ENCODE data around the gene TCF21. TPM values are rescaled to one million over a fixed set of nuclear protein-coding genes. Genes with fewer than 3 reads are reported as not detected.

Gene TCF21
- total RNA-seq, 2 experiments from 2014 or later, result not detected

DNA sequence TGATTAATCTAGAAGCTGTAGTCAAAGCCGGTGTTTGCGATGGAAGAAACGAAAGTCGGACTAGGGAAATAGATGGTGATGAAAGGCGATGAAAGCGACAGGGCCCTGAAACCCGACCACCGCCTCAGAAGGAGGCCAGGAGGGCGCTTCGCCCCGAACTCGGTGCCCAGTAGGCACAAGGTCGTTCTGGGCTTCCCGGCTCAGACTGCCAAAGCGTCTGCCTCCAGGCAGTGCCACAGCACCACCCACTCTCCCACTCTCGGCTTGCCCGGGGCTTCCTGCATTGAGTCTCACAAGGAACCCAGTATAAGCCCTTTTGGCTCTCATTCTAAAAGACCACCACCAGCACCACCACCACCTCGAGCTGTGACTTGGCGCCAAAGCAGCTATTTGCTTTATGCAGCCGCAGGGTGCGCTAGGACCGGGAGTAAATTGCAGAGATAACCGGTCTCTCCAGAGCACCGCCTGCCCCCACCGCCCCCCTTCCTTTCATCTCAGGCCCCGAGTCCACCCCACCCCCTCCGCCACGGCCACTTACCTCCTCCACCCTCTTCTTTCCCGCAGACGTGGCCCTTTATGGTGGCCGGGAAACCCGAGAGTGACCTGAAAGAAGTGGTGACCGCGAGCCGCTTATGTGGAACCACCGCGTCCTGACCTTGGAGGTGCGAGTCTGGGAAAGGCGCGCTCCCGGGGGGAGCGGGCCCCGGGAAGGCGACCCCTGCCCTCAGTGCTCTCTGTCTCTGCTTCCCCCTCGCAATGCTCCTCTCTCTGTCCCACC lies 2.4 kb downstream of the TCF21 start:
- no peaks in the 10 kb centered on the region for H3K36me3 Mint-ChIP-seq (ENCODE audit: low read depth)
- H3K27ac Mint-ChIP-seq, result no peak overlapping the region
- CTCF ChIA-PET, result interaction anchor here (0.7 to 1.0 kb wide), 3 partner anchors 11 to 325 kb away, joined by 3 read pairs; no protein-coding TSS in a partner anchor
- H3K4me1 Mint-ChIP-seq (ENCODE audit: low read depth), result peaks cover 43% of the 10 kb centered on the region
- H3K4me3 Mint-ChIP-seq, result peak overlapping the region; percentile 68
- H3K9me3 Mint-ChIP-seq, result no peaks in the 10 kb centered on the region
- peaks cover 87% of the 10 kb centered on the region for H3K27me3 Mint-ChIP-seq (ENCODE audit: low read depth)
- intact Hi-C loops (cut with micrococcal nuclease), result loop anchor here (2.0 to 5.0 kb wide), 2 partner anchors 37 to 649 kb away; partner anchors contain the start of gene EYA4
- peak; percentile 12 for DNase-seq

DNA sequence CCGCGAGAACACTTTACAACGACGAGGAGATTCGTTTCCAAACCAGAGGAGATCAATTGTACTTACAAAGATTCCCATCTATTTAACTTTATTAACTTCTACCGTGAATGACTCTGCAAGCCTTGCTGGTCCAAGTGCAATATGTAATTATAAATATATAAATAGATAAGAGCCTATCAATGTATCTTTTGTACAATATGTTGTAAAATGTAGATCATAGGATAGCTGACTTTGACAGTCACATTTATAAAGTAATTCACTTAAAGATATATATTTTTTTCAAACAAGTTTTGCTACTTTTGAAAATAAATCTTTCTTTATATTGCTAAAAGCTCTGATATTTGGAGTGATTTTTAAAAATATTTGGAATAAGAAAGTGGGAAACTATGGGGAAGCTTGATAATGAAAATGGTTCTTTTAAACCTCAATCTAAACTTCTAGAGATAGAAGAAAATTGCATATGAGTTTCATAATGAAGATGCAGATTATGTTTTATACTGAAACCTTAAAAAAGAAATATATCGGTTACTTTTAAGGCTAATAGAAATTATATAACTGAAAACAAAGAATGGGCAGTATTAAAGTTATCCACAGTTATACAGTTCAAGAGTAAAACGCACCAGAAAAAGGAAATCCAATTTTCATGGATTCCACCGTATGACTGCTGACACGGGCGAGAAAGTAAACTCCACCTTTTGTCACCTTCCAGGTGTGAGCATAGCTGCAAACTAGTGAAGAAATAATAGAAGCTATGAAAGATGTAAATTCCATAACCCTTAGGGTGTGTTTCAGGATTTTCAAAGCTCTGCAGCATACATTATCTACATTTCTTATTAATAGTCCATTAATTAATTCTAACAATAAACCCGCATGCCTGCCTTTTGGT lies 3.3 kb downstream of the TCF21 start:
- no peak for DNase-seq
- no peaks in the 10 kb centered on the region for H3K9me3 Mint-ChIP-seq
- H3K27ac Mint-ChIP-seq, result no peak overlapping the region
- H3K27me3 Mint-ChIP-seq (ENCODE audit: low read depth), result peaks cover 87% of the 10 kb centered on the region
- CTCF ChIA-PET, result interaction anchor here (1.3 kb wide), 1 partner anchor 55 kb away, joined by 7 read pairs; no protein-coding TSS in a partner anchor
- H3K36me3 Mint-ChIP-seq (ENCODE audit: low read depth), result no peaks in the 10 kb centered on the region
- intact Hi-C loops (cut with micrococcal nuclease), result loop anchor here (2.0 to 5.0 kb wide), 2 partner anchors 37 to 650 kb away; partner anchors contain the start of gene EYA4
- H3K4me1 Mint-ChIP-seq (ENCODE audit: low read depth), result peaks cover 43% of the 10 kb centered on the region
- H3K4me3 Mint-ChIP-seq, result peak overlapping the region; percentile 39

DNA sequence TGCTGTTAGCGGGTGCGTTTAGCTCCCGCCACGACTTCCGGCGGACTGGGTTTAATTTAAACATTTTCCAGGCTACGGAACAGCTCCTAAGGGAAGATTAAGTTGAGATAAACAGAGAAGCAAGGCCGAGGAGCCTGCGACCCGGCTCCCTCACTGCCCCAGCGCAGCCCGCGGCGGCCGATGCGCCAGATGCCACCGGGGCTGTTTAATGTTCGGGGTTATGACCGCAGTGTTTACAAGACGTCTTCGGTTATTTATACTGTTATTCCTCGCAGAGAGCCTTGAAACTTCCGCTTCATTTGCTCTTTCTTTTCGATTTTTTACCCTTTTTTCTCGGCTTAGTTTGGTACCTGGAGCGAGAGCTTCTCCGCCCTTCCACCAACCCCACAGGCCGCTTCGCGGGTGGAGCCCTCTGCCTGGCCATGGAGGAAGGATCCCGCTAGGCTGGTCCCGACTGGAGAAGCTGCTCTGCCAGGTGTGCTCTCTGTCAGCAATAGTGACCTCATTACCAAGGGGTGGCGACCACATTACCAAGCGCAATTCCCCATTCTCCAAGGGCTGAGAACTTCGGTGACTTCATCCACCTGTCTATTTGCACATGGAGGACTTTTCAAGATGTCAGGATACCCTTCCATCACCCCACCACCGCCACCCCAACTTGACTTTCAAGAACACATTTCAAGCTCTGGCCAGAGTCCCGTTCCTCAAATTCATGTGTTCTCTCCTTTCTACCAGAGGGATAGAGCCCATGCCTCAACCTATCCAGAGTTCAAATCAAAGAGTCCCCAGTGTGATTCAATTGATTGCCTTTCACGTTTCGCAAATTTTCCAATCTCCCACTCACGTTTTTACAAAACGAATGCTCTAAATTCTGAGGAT lies 4.1 kb downstream of the TCF21 start:
- no peak overlapping the region for H3K4me3 Mint-ChIP-seq
- H3K27ac Mint-ChIP-seq, result no peak overlapping the region
- H3K27me3 Mint-ChIP-seq (ENCODE audit: low read depth), result peaks cover 88% of the 10 kb centered on the region
- DNase-seq, result no peak
- no peaks in the 10 kb centered on the region for H3K9me3 Mint-ChIP-seq
- H3K36me3 Mint-ChIP-seq (ENCODE audit: low read depth), result no peaks in the 10 kb centered on the region
- CTCF ChIA-PET, result interaction anchor here (0.7 to 1.3 kb wide), 2 partner anchors 55 to 84 kb away, joined by 4 to 7 read pairs; no protein-coding TSS in a partner anchor
- peaks cover 42% of the 10 kb centered on the region for H3K4me1 Mint-ChIP-seq (ENCODE audit: low read depth)
- intact Hi-C loops (cut with micrococcal nuclease), result loop anchor here (5.0 kb wide), 1 partner anchor 651 kb away; the partner anchor contains the start of gene EYA4

DNA sequence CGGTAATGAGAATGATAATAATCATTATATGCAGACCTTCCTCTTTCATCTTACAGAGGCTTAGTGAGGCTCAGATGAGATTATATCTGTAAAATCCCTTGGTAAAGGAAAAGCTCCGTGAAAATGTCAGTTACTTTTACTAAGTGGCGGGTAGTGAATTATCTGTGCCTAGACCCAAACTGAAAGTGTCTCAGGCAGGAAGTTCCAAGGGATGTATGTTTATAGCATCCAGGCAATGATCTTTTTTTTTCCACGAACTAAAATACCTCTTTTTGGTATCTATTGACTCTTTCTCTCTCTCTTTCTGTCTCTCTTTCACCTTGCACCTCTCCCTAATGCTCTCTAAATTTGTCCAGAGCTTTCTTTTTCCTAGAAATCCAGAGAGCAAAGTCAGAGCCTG lies 5.0 kb downstream of the TCF21 start:
- CTCF ChIA-PET, result interaction anchor here (0.7 kb wide), 1 partner anchor 85 kb away, joined by 4 read pairs; no protein-coding TSS in a partner anchor
- H3K27me3 Mint-ChIP-seq (ENCODE audit: low read depth), result peaks cover 87% of the 10 kb centered on the region
- H3K4me3 Mint-ChIP-seq, result no peak overlapping the region
- no peaks in the 10 kb centered on the region for H3K36me3 Mint-ChIP-seq (ENCODE audit: low read depth)
- no peaks in the 10 kb centered on the region for H3K9me3 Mint-ChIP-seq
- DNase-seq, result no peak
- H3K27ac Mint-ChIP-seq, result no peak overlapping the region
- H3K4me1 Mint-ChIP-seq (ENCODE audit: low read depth), result peaks cover 34% of the 10 kb centered on the region
- intact Hi-C loops (cut with micrococcal nuclease), result loop anchor here (5.0 kb wide), 1 partner anchor 652 kb away; the partner anchor contains the start of gene EYA4

DNA sequence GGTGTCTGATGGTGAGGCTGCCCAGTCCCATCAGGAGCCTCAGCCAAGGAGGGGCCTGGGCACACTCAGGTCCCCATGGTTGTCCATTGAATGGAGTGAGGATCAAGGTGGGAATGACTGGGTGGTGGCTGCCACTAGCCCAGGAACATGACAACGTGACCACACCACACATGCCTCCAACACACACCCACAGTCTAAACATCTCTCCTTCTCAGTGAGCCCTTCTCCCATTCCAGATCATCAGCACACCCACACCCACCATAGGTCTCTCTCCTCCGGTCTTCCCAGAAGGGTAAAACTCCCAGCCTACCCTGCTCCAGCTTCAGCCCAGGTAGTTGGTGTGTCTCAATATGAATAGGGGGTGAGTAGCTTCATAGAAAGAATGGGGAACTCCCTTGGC lies 5.5 kb downstream of the TCF21 start:
- no peak overlapping the region for H3K4me3 Mint-ChIP-seq
- CTCF ChIA-PET, result no interaction called here
- H3K27me3 Mint-ChIP-seq (ENCODE audit: low read depth), result peaks cover 84% of the 10 kb centered on the region
- no peak overlapping the region for H3K27ac Mint-ChIP-seq
- no peaks in the 10 kb centered on the region for H3K9me3 Mint-ChIP-seq
- peaks cover 30% of the 10 kb centered on the region for H3K4me1 Mint-ChIP-seq (ENCODE audit: low read depth)
- H3K36me3 Mint-ChIP-seq (ENCODE audit: low read depth), result no peaks in the 10 kb centered on the region
- intact Hi-C loops (cut with micrococcal nuclease), result loop anchor here (5.0 kb wide), 1 partner anchor 652 kb away; the partner anchor contains the start of gene EYA4
- no peak for DNase-seq

DNA sequence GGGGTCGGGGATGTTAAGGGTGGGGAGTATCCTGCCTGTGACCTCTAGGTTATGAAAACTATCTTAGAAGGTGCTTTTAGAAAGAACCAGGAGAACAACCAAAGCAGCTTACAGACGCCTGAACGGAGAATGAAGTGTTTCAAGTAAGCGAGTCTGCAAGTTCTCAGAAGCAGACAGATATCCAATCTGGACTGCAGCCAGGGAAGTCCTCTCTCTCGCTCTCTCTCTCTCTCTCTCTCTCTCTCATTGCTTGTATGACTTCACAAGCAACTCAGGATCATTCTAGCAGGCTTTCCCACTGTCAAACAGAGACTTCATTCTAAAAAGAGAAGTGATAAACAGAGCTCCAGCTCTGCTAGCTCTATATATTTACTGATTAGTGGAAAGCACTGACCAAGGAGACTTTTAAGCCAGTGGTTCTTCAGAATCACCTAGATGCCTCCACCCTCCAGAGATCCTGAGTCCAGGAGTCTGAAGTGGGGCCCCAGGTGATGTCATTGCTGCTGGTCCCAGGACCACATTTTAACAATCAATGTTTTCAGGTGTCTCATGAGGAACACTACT lies 6.0 kb downstream of the TCF21 start:
- H3K4me3 Mint-ChIP-seq, result no peak overlapping the region
- no peaks in the 10 kb centered on the region for H3K36me3 Mint-ChIP-seq (ENCODE audit: low read depth)
- intact Hi-C loops (cut with micrococcal nuclease), result loop anchor here (5.0 kb wide), 1 partner anchor 653 kb away; the partner anchor contains the start of gene EYA4
- DNase-seq, result no peak
- H3K27ac Mint-ChIP-seq, result no peak overlapping the region
- peaks cover 29% of the 10 kb centered on the region for H3K4me1 Mint-ChIP-seq (ENCODE audit: low read depth)
- no peaks in the 10 kb centered on the region for H3K9me3 Mint-ChIP-seq
- H3K27me3 Mint-ChIP-seq (ENCODE audit: low read depth), result peaks cover 80% of the 10 kb centered on the region
- CTCF ChIA-PET, result interaction anchor here (0.7 kb wide), 1 partner anchor 21 kb away, joined by 3 read pairs; no protein-coding TSS in a partner anchor

DNA sequence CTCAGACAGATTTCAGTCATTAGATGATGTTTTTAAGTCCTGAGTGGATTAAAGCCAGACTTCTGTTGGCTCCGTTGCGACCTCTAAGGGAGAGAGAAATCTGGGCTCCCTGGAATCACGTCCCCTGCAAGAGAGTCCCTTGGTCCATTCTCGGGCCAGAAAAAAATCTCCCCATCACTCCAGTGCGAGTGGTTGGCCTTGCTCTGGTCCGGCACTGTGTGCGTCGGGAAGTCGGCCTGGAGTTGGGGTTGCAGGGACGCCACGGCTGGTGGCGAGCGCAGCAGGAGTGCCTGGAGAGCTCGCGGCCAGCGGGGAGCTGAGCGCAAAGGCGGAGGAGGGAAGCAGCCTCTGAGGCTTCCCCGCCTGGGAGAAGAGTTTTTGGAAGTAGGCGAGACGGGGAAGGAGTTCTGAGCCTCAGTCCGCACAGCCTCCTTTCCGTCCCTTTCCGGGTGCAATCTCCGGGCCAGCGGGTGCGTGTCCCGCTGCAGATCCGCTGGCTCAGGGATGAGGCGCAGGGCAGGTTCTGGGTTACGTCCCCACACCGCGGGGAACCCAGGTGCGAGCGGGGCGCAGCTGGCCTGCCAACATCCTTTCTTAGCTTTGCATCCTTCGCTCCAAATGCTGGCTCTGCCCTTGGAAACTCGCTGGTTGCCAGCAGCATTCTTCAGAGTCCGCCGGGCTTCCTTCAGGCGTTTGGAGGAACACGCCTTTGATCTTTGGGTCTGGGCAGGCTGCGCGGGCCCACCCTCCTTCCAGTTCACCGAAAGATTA lies 6.8 kb downstream of the TCF21 start:
- Mint-ChIP-seq H3K36me3 (ENCODE audit: low read depth) (no peaks in the 10 kb centered on the region), H3K4me1 (ENCODE audit: low read depth) (peaks cover 23% of the 10 kb centered on the region), H3K27ac (no peak overlapping the region), H3K4me3 (no peak overlapping the region), H3K9me3 (no peaks in the 10 kb centered on the region), H3K27me3 (ENCODE audit: low read depth) (peaks cover 78% of the 10 kb centered on the region)
- no peak for DNase-seq
- intact Hi-C loops (cut with micrococcal nuclease), result no loop called here
- CTCF ChIA-PET, result interaction anchor here (0.7 to 3.0 kb wide), 2 partner anchors 20 to 21 kb away, joined by 3 to 12 read pairs; no protein-coding TSS in a partner anchor

DNA sequence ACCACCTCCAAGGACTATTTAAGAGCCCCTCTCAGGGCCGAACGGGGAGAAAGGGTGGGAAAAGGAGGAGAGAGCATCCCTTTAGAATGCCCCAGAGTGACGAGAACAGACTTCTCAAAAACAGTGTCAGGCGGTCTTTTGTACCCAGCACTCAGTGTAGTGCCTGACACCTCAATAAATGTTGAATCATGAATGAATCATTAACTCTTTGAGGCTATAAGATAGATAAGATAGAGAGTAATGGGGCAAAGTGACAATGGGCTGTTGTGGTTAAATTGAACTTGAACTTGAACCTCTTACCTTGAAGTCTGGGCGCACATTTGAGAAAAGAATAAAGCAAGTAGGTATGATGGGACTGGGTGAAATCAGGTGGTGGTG lies 7.4 kb downstream of the TCF21 start:
- intact Hi-C loops (cut with micrococcal nuclease), result no loop called here
- DNase-seq, result no peak
- Mint-ChIP-seq H3K9me3 (no peaks in the 10 kb centered on the region), H3K36me3 (ENCODE audit: low read depth) (no peaks in the 10 kb centered on the region), H3K4me1 (ENCODE audit: low read depth) (peaks cover 17% of the 10 kb centered on the region), H3K4me3 (no peak overlapping the region), H3K27ac (no peak overlapping the region), H3K27me3 (ENCODE audit: low read depth) (peaks cover 75% of the 10 kb centered on the region)
- CTCF ChIA-PET, result interaction anchor here (3.0 kb wide), 1 partner anchor 20 kb away, joined by 12 read pairs; no protein-coding TSS in a partner anchor

DNA sequence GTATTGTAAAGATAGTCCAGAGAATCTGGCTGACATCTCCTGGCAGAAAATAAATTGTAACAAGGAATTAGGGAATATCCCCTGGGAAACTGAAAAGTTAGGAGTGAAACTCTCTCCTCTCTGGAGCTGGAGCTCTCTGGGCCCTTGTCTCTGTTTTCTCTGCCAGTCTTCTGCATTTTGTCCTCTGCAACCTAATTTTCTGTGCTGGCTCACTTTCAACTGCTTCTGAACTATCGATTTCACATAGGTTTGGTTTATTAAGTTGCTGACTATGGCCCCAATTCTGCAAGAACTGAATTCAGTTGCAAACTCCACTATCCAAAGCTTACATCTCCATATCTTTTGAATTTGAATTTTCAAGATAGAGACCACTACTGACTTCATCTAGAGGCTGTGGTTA lies 9.3 kb downstream of the TCF21 start:
- Mint-ChIP-seq H3K36me3 (ENCODE audit: low read depth) (no peaks in the 10 kb centered on the region), H3K9me3 (no peaks in the 10 kb centered on the region), H3K4me3 (no peak overlapping the region), H3K27me3 (ENCODE audit: low read depth) (peaks cover 62% of the 10 kb centered on the region), H3K4me1 (ENCODE audit: low read depth) (peaks cover 9% of the 10 kb centered on the region), H3K27ac (no peak overlapping the region)
- intact Hi-C loops (cut with micrococcal nuclease), result no loop called here
- no peak for DNase-seq
- CTCF ChIA-PET, result interaction anchor here (0.6 to 3.0 kb wide), 2 partner anchors 18 to 212 kb away, joined by 7 to 12 read pairs; no protein-coding TSS in a partner anchor

DNA sequence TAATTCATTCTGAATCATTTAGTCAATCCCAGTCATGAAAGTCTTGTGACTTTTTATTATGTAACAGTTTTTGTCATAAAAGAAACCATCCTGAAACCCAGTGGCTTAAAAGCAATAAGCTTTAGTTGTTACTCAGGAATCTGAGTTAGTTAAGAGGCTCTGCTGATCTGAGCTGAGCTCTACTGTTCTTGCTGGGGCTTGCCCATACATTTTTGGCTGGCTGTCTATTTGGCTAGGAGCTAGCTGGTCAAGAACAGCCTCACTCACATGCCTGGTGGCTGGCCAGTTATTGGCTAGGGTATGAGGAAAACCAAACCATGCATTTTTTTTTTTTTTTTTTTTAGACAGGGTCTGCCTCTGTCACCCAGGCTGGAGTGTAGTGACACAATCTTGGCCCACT lies 10.6 kb downstream of the TCF21 start:
- intact Hi-C loops (cut with micrococcal nuclease), result no loop called here
- CTCF ChIA-PET, result interaction anchor here (0.8 kb wide), 1 partner anchor 156 kb away, joined by 5 read pairs; no protein-coding TSS in a partner anchor
- no peak overlapping the region for H3K27ac Mint-ChIP-seq
- H3K9me3 Mint-ChIP-seq, result no peaks in the 10 kb centered on the region
- H3K4me1 Mint-ChIP-seq (ENCODE audit: low read depth), result peaks cover under 1% of the 10 kb centered on the region
- H3K36me3 Mint-ChIP-seq (ENCODE audit: low read depth), result no peaks in the 10 kb centered on the region
- DNase-seq, result no peak
- no peak overlapping the region for H3K4me3 Mint-ChIP-seq
- H3K27me3 Mint-ChIP-seq (ENCODE audit: low read depth), result peaks cover 53% of the 10 kb centered on the region

Measured in activated naive CD4-positive, alpha-beta T cell treated with anti-CD3 and anti-CD28 coated beads for 36 hours (primary cell).